T-helper 1 cell treated with Interleukin-12 subunit alpha and Interleukin-12 subunit beta and Interleukin-4 antibody, amounts not matched to agents 30 ng/mL and 1 ng/mL, for 36 hours (primary cell): ENCODE measurements around the gene TDRD3. TPM values are rescaled to one million over a fixed set of nuclear protein-coding genes. Genes with fewer than 3 reads are reported as not detected.

Source experiments
- intact Hi-C: fragments of 100-400 bp; cut with micrococcal nuclease; formaldehyde crosslinking; loops from one replicate; pipeline ENCODE4 v1.15.1; 2024
- total RNA-seq: library from RNA; stranded (reverse); gene quantifications from 2 replicates; pipeline ENCODE4 v1.2.3, GENCODE V29; 2022

Gene TDRD3
- total RNA-seq, 1 donor from 2014 or later, result 22.6 TPM

DNA sequence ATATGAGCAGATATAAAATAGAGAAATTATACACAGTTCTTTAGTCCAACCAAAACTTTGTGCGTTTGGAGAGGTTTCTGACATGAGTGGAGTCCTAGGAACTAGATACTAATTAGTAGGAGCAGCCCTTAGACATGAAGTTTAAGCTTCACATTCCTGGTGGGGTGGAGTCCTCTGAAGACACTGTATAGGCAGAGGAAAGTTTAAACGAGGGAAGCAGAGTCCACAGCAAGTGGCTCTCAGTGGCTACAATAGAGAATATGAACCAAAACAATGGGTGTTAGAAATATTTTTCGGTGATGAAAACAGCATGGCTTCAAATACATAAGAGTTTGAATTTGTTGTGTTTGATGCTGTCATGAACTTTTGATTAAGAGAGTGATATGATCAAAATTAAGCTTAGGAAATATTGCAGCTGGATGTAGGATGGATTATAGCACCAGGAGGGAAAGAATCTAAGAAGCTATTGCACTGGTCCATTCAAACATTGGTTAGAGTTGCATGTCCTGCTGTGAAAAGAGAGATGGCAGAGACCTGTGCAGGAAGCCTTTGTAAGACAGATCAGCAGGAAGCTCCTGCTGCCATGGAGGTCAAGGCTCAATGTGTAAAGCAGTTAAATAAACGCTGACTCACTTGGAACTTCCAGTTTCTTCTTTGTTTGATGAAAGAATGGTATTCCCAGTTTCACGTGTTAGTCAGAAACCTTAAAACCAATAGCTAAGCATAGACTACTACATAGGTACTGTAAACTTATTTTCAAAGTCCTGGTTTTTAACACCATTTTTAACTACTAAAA, 175.2 kb downstream of the TDRD3 start:
- intact Hi-C loops, result no loop called here

DNA sequence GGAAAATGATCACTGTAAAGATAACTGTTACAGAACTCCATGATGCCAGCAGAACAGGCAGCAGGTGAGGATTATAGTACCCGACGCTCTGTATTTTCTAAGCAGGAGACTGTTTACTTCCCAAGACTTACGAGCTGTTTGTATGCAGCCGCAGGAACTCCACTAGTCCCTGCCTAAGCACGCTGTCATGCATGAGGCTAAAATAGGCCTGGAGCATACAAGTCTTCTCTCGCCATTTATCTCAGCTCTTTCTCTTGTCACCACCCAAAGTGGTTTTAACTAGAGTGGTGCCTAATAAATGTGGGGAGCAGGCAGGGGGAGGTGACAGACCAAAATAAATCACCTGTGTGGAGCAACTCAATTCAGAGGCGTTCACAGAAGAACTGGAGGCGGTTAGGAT, 175.8 kb downstream of the TDRD3 start:
- intact Hi-C loops, result no loop called here

DNA sequence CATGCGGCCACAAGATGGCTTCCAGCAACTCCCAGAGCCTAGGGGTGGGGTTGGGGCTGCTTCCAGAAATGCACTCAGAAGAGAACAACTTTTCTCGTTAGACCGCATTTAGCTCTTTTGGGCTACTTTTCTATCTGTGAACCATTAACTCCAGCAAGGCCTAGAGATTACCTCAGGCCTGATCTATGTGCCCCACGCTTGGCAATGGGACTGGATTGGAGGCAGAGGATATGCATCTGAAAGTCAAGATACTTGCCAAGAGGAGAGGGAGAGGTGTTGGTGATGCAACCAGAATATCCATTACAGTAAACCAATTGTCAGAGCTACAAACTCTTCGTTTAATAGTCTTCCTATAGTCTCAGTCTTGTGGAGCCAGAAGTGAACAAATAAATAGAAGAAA, 177.7 kb downstream of the TDRD3 start:
- intact Hi-C loops, result no loop called here

DNA sequence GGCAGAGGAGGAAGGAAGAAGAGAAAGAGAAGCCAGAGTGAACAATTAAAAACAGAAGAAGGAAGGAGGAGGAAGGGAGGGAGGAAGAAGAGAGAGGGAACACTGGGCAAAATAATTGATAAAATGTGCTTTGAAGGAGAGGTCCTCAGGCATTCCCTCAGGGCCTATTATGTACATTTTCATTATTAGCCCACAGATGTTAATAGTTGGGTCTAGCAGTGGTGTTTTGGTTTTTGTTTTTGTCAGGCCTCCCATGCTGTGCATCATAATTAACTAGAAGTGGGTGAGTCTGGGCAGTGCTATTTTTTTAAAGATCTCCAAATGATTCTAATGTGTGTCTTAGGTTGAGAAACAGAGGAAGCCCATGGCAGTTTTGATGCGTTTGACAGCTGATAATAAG, 178.1 kb downstream of the TDRD3 start:
- intact Hi-C loops, result no loop called here

DNA sequence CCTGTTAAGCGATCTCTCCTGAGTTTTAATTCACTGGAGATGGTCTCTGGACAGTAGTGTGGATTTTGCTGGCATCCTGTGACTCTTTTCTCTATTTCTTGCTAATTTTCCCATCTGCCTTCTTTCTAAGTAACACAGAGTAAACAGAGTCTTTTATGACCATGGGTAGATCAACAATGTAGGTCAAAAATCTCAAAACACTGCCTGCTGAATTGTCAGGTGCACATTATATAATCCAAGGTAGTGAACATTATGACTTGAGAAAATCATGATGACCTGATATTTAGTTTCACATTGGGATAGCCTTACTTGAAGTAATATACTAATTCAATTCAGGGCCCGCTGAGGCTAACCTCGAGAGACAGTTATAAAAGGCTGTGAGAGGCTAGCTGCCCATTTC, 180.7 kb downstream of the TDRD3 start:
- intact Hi-C loops, result no loop called here

DNA sequence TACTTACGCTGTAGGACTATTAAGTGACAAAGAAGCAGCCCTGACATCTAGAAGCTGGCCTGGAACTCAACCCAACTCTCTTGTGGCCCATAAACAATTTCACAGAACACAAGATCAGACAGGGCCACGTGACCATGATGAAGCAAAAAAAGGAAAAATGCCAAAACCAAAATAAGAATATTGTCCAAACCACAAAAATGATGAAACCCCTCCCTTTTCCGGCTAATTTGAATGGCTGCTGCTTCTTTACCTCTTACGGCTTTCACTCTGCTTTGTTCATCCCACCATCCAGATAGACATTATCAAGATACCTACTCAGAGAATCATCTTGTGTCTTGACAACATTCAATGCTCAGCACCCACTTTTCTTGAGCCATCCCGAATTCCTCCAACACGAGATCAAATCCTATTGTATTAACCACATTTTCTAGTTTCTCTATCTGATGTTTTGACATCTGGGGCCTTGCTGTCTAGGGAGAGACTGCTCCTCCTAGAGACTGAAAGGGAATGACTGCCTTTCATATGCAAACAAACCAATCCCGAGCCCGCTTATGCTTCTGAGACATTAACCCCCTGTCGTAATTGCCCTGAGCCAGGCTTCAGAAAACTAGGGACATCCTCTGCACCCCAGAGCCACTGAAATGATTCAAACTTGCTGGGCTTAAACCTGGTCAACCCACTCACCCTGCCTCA, 186.3 kb downstream of the TDRD3 start:
- intact Hi-C loops, result no loop called here

DNA sequence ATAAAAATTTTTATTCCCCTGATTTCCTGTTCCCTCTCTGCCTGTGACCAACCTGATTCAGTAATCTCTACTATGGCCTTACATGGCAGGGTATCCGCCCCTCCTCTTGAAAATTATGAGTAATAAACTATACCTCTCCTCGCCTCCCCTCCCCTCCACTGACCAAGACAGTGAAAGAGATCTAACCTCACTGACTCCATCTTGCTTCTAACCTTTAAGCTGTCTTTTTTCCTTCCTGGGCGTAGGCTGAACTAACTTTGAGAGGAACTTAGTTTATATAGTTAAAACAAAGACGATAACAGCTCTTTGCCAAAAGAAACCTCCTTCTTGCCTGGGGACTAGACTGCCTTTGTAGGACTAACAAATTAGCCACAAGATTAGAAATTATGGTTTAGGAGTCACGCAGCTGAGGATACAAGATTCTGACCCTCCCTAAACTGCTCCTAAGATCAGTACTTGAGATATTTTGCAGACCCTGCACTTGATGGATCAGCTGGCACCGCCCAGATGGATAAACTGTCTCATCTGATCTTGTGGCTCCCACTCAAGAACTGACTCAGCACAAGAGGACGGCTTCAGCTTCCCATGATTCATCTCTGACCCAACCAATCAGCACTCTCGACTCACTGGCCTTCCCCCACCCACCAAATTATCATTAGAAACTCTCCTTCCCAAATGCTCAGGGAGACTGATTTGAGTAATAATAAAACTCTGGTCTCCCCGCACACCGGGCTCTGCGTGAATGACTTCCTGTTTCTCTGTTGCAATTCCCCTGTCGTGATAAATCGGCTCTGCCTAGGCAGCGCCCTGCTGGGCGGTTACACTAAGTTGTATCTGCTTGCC, 187.1 kb downstream of the TDRD3 start:
- intact Hi-C loops, result no loop called here

DNA sequence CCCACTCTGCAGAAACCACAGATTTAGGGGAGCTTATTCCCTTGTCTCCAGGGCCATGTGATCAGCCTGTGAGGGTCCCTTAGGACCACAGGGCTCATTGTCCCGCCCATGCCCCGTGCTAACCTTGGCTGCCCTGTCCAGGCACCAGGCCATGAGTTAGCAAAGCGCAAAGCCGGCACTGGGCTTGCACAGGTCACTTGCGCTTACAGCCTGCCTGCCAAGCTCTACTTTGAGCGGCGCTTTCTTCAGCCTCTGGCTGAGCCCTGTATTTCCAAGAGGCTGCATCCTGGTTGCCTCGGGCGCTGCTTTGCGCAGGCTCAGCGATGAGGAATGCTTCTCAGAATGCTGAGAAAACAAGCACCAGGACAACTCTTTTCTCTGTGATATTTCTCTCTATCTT, 188.0 kb downstream of the TDRD3 start:
- intact Hi-C loops, result no loop called here

DNA sequence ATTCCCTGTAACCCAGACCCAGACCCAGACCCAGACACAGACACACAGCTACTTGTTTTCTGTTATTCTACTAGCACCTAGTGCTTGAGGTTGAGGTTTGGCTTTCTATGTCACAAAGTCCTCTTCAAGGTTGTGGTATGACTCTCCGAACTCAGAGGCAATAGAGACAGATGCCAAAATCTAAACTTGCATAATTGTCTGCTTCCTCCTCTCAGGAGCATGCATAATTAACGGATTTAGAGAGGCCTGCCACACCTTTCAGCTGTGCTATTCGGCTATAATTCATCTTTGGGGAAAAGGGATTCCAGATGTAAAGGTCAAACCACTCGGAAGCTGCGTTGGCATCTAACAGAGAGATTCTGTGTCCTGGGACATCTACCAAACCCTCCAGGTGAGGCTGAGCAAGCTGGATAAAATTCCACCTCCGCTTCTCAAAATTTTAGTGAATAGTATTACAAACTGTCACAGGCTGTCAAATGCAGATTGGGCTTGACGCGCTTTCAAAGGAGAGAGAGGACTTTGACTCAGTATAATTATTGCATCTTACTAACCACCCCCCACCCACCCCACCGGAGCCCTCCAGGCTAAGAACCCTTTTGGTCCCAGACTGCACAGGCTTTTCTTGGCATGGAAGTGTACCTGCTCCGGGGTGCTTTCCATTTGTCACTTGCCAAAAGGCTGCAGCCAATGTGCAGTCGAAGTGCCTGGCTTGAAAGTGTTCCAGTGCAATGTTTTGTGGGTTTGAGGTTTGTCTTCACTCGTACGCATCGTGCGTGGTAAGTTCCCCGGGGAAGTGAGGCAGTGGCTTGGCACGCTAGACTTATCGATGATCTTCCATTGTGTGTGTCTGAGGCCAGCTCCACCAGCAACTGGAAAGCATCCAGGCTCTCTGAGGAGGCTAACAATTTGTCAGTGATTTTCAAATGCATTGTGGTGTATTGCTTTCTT, 194.1 kb downstream of the TDRD3 start:
- intact Hi-C loops, result no loop called here

DNA sequence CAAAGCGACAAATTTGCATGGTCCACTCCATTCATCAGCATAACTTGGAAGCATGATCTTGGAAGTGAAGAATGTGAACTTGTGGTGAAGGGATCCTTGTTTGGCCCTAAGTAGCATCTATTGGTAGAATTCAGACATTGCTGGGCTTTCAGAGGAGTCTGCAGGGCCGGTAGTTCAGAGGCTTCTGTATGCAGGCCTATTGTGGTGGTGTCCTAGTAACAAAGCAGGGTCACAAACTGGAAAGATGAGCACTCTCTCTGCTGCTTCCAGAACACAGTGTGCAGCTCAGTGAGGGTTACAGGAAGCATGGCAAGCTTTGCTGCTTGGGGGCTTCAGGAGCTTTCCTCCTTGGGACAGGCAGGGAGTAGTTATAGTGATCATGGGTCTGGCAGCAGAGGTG, 206.0 kb downstream of the TDRD3 start:
- intact Hi-C loops, result no loop called here

DNA sequence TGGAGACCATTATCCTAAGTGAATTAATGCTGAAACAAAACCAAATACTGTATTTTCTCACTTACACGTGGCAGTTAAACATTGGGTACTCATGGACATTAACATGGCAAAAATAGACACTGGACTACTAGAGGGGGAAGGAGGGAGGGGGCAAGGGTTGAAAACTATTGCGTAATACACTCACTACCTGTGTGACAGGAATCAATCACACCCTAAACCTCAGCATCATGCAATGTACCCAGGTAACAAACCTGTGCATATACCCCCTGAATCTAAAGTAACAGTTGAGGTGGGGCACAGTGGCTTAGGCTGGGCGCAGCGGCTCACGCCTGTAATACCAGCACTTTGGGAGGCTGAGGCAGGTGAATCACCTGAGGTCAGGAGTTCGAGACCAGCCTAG, 207.0 kb downstream of the TDRD3 start:
- intact Hi-C loops, result no loop called here

DNA sequence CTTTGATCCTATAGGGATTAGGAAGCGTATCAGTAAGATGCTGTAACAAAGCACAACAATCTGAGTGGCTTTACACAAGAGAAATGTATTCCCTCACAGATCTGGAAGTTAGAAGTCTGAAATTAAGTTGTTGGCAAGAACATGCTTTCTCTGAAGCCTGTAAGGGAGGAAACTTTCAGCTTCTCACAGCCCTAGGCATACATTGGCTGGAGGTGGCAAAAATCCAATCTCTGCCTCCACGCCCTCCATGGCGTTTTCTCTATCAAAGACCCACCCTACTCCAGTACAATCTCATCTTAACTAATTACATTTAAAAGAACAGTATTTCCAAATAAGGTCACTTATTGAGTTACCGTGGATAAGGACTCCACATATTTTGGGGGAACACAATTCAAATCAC, 211.9 kb downstream of the TDRD3 start:
- intact Hi-C loops, result no loop called here

DNA sequence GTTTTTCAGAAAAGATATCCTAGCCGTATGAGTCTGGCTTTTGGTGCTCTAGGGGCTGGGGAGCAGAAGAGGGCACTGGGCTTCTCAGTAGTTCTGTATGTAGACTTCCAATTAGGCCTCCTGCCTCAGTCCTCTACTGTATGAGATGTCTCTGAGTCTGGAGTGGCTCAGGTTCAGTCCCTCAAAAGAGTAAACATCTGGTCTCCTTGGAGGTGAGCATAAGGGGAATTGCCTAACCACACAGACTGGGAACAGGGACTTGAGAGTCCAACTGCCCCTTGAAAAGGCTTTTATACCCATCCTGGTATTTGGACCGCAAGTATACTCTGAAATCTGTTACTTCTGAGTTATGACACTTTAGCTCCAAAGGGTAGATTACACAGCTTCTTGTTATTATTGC, 214.5 kb downstream of the TDRD3 start:
- intact Hi-C loops, result no loop called here

DNA sequence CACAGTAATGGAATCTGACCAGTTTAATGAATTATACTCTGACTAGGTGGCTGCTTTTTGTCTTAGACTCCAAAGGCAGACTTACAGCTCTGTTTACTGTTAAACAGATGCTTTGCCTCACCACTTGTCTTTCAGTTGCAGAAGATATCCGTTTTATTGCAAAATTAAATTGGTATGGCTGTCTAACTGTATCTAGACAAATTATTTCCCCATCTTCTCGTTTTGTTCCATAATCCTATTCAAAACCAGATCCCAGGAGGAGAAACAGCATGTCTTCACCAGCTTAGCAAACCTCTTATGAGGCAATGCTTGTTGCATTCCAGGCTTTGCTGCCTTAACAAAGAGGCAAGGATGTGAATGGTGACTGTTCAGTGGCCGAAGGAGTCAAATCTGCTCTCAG, 215.6 kb downstream of the TDRD3 start:
- intact Hi-C loops, result no loop called here

DNA sequence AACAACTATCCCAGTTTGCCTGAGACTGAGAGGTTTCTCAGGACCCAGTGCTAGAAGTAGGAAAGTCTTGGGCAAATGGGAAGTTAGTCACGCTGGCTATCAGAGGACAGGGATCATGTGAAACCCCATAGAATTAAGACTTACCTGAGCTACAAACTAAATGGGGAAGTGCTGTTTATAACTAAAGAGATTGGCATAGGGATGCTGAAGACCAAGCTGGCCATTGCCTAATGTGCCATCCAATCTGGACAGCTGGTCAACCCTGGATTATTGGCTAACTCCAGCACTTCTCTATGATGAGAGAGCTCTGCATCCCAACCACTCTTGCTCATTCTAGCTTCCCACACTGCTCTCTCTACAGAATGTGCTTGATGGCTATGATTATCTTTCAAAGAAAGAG, 216.1 kb downstream of the TDRD3 start:
- intact Hi-C loops, result no loop called here

DNA sequence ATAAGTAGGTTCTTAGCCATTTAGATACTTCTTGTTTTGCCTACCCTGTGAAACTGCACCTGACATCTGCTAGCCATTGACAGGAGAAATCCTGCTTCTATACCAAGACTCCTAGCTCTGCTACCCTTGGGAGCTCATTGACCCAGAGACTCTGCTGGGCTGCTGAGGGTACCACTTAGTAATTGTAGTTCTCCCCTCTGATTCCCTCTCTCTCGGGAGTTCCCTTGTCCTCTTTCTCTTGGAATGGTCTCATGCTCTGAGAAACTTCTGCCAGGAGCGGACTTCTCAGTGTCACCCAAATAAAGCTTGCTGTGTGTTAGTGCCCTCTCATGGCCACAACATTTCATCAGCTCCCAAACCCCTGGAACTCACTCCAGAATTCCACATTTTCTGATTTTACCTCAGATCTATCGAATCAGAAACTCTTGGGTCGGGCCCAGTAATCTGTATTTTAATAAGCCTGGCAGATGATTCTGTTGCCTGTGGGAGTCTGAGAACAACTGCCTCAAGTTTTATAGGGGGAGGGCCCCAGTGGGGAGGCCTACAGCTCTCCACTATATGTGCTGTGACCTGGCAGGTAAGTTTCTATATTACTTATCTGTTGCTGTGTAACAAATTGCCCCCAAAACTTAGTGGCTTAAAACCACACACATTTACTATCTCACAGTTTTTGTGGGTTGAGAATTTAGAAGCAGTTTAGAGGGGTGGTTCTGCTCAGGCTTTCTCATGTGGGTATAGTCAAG, 221.1 kb downstream of the TDRD3 start:
- intact Hi-C loops, result no loop called here

DNA sequence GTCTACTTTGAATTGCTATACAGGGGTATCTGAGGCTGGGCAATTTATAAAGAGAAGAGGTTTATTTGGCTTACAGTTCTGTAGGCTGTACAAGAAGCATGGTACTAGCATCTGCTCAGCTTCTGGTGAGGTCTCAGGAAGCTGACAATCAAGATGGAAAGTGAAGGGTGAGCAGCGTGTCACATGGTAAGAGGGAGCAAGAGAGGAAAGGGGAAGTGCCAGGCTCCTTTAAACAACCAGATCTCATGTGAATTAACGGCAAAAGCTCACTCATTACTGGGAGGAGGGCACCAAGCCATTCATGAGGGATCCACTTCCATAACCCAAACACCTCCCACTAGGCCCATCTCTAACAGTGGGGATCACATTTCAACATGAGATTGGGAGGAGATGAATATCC, 222.4 kb downstream of the TDRD3 start:
- intact Hi-C loops, result no loop called here

DNA sequence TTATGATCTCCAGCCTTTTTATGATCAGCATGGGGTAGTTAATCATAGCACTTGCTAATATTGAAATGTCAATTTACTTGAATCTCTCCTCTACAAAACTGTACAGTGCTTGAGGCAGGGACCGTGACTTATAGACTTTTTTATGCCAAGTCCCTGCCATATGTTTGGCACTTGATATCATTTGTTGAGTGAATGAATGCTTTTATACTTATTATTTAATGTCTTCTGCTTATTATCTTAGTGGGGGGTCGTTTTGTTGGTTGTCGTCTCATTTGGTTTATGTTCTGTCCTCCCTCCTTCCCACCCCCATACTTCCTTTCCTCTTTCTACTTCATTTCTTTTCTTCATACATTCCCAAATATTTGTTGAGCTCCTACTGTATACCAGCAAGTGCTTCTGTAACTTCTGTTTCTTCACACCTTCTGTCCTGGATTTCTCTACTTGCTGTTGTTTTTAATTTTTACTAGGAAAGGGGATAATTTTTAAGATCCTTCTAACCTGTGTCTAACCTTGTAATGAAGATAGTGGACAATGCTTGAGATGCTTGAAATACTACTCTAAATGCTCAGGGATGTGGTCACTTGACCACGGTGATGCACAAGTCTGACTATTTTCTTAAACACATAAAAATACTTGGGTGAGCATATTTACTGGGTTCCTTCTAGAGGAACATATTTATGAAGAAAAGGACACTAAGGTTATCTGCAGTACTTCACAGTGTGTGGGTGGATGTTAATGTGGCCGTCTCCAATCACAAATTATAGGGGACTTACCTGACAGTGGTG, 223.8 kb downstream of the TDRD3 start:
- intact Hi-C loops, result no loop called here

DNA sequence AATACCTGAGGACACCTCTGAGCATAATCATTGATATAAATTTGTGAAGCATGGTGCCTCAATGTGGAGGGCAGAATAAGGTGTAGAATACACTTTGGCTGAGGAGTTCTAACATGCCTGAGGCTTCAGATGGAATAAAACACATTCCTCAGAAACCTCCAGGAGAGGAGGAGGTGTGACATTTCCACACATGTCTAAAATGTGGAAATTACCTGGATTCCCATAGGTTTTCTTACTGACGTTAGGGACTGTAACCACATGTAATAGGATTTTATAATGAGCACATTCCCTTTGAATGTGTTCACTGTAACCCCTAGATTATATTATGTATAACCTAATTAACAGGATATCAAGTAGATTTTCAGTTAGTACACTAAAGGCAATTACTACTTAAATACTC, 226.1 kb downstream of the TDRD3 start:
- intact Hi-C loops, result no loop called here
